ENCODE results near the gene WDR82.

Gene WDR82

GRCh38 chr3:52221141-52221562 is 57.3 kb downstream of the WDR82 start:
- DNase-seq = no peak

- DNase-seq = peak; percentile 37
Observed at GRCh38 chr3:52220380-52221026, 57.9 kb downstream of the WDR82 start.

GRCh38 chr3:52218937-52219650 is 59.4 kb downstream of the WDR82 start:
- DNase-seq = no peak

- no peak for DNase-seq
Observed at GRCh38 chr3:52218454-52218853, 60.0 kb downstream of the WDR82 start.

- no peak for DNase-seq
Observed at GRCh38 chr3:52218026-52218425, 60.4 kb downstream of the WDR82 start.

- DNase-seq = no peak
Observed at GRCh38 chr3:52217409-52217805, 61.0 kb downstream of the WDR82 start.

GRCh38 chr3:52216585-52217408 is 61.7 kb downstream of the WDR82 start:
- DNase-seq = peak; percentile 21

GRCh38 chr3:52215351-52215750 is 63.1 kb downstream of the WDR82 start:
- no peak for DNase-seq

GRCh38 chr3:52213901-52214300 is 64.5 kb downstream of the WDR82 start:
- DNase-seq = no peak

- no peak for DNase-seq
Observed at GRCh38 chr3:52213005-52213404, 65.4 kb downstream of the WDR82 start.

GRCh38 chr3:52211268-52211891 is 67.1 kb downstream of the WDR82 start:
- no peak for DNase-seq

GRCh38 chr3:52210550-52211046 is 67.9 kb downstream of the WDR82 start:
- DNase-seq = no peak

- DNase-seq = no peak
Observed at GRCh38 chr3:52210037-52210436, 68.4 kb downstream of the WDR82 start.

GRCh38 chr3:52208556-52208955 is 69.9 kb downstream of the WDR82 start:
- DNase-seq = no peak

- no peak for DNase-seq
Observed at GRCh38 chr3:52205727-52206372, 72.6 kb downstream of the WDR82 start.

Data from NCI-H1092 (cell line).